Measurements from ENCODE around the gene SLC22A6.

The SLC22A6 gene

GRCh38 chr11:62984451-62984991 lies at the start of gene SLC22A6:
SLC22A6 (minus strand) TSS chr11:62984967; CDS start chr11:62984690, 277 bp downstream.
- DNase-seq (ENCODE audit: low read depth in 2 of 2) = no peak

- no peak for DNase-seq (ENCODE audit: low read depth in 2 of 2)
These were observed 47.7 kb upstream of the SLC22A6 start for GRCh38 chr11:63032457-63032856.

GRCh38 chr11:63023841-63024648 lies 39.3 kb upstream of the SLC22A6 start:
- peak; percentile 67 to 89 for DNase-seq (ENCODE audit: low read depth in 2 of 2)

GRCh38 chr11:63023222-63023814 lies 38.6 kb upstream of the SLC22A6 start:
- DNase-seq (ENCODE audit: low read depth in 2 of 2) = no peak

GRCh38 chr11:63022441-63022840 lies 37.7 kb upstream of the SLC22A6 start:
- DNase-seq (ENCODE audit: low read depth in 2 of 2) = no peak

- DNase-seq (ENCODE audit: low read depth in 2 of 2) = no peak
These were observed 36.0 kb upstream of the SLC22A6 start for GRCh38 chr11:63020671-63021291.

- no peak for DNase-seq (ENCODE audit: low read depth in 2 of 2)
These were observed 34.7 kb upstream of the SLC22A6 start for GRCh38 chr11:63019506-63019905.

- DNase-seq (ENCODE audit: low read depth in 2 of 2) = no peak
These were observed 32.7 kb upstream of the SLC22A6 start for GRCh38 chr11:63017306-63017974.

GRCh38 chr11:63015521-63016215 lies 30.9 kb upstream of the SLC22A6 start, which contains the start of gene SLC22A8:
SLC22A8 (minus strand) TSS chr11:63015841; CDS start chr11:63014958, 883 bp downstream.
- DNase-seq (ENCODE audit: low read depth in 2 of 2) = no peak

GRCh38 chr11:63014408-63015055 lies 29.8 kb upstream of the SLC22A6 start:
- no peak for DNase-seq (ENCODE audit: low read depth in 2 of 2)

- DNase-seq (ENCODE audit: low read depth in 2 of 2) = no peak
These were observed 28.1 kb upstream of the SLC22A6 start for GRCh38 chr11:63012839-63013238.

GRCh38 chr11:63012430-63012829 lies 27.7 kb upstream of the SLC22A6 start:
- DNase-seq (ENCODE audit: low read depth in 2 of 2) = no peak

- no peak for DNase-seq (ENCODE audit: low read depth in 2 of 2)
These were observed 26.2 kb upstream of the SLC22A6 start for GRCh38 chr11:63010934-63011439.

- DNase-seq (ENCODE audit: low read depth in 2 of 2) = no peak
These were observed 23.2 kb upstream of the SLC22A6 start for GRCh38 chr11:63007920-63008319.

- no peak for DNase-seq (ENCODE audit: low read depth in 2 of 2)
These were observed 16.7 kb upstream of the SLC22A6 start for GRCh38 chr11:63001456-63001855.

GRCh38 chr11:62999649-63000048 lies 14.9 kb upstream of the SLC22A6 start:
- no peak for DNase-seq (ENCODE audit: low read depth in 2 of 2)

- DNase-seq (ENCODE audit: low read depth in 2 of 2) = no peak
These were observed 14.4 kb upstream of the SLC22A6 start for GRCh38 chr11:62999156-62999555.

- no peak for DNase-seq (ENCODE audit: low read depth in 2 of 2)
These were observed 11.5 kb upstream of the SLC22A6 start for GRCh38 chr11:62996271-62996670.

- no peak for DNase-seq (ENCODE audit: low read depth in 2 of 2)
These were observed 10.0 kb upstream of the SLC22A6 start for GRCh38 chr11:62994775-62995174.

- no peak for DNase-seq (ENCODE audit: low read depth in 2 of 2)
These were observed 3.5 kb upstream of the SLC22A6 start for GRCh38 chr11:62988276-62988675.
